ENCODE data around the gene RHOT1.

RHOT1 gene

GRCh38 chr17:32264140-32264799 lies 122.0 kb downstream of the RHOT1 start:
- TF ChIP-seq CTCF (IDR thresholded peaks at IDR 0.05), result peak; percentile 9; the same call in 1 of the 2 replicates

- no peak for TF ChIP-seq CTCF (IDR thresholded peaks at IDR 0.05)
These were observed 122.5 kb downstream of the RHOT1 start for GRCh38 chr17:32264823-32265191.

- TF ChIP-seq CTCF (IDR thresholded peaks at IDR 0.05), result no peak
These were observed 123.1 kb downstream of the RHOT1 start, which contains the start of gene RHBDL3 for GRCh38 chr17:32265192-32265923. RHBDL3 (plus strand) TSS chr17:32265832; CDS start chr17:32266190, 358 bp downstream.

GRCh38 chr17:32266051-32266388 lies 123.7 kb downstream of the RHOT1 start:
- no peak for TF ChIP-seq CTCF (IDR thresholded peaks at IDR 0.05)

- no peak for TF ChIP-seq CTCF (IDR thresholded peaks at IDR 0.05)
These were observed 124.3 kb downstream of the RHOT1 start for GRCh38 chr17:32266389-32267301.

- TF ChIP-seq CTCF (IDR thresholded peaks at IDR 0.05), result no peak
These were observed 125.4 kb downstream of the RHOT1 start for GRCh38 chr17:32267690-32268205.

- no peak for TF ChIP-seq CTCF (IDR thresholded peaks at IDR 0.05)
These were observed 126.5 kb downstream of the RHOT1 start for GRCh38 chr17:32268734-32269288.

Measured in LNCAP (cell line).